TTC549 (cell line): ENCODE results near the gene ZNF628.

Experiments used
- FAIRE-seq: peaks from 2 replicates; lab custom pipeline; 2012; peaks lifted over from hg19 to GRCh38; lab: Jason Lieb, UNC

The ZNF628 gene

DNA sequence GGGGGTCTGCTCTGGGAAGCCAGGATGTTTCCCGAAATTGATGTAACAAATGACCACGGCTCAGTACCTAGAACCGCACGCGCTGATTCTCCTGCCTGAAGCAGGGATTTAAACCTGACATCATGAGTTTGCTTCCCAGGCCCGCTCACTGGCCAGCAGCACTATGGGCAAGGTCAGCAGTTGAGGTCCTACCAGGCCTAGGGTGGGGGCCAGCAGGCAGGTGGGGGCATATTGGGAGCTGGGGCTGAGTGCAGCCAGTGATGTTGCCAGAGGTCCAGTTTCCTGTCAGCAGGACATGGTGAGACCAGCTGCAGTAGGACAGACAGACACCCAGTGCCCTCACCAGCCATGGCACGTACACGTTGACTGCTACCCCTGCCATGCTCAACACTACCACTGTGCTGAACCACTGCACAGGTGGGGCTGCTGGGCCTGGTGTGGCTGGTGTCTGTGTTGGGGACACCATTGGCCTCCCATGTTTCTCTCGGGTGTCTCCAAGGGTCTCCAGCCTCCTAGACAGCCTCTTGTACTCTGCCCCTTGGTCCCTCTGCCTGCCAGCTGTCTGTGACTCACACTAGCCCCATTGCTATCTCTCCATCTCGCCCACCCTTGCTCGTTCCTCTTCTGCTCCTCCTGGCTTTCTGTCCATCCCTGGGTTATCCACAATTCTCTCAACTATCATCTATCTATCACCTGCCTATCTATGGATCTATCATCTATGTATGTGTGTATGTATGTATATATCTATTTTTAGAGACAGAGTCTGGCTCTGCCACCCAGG is 10.8 kb upstream of the ZNF628 start:
- FAIRE-seq: no peak

DNA sequence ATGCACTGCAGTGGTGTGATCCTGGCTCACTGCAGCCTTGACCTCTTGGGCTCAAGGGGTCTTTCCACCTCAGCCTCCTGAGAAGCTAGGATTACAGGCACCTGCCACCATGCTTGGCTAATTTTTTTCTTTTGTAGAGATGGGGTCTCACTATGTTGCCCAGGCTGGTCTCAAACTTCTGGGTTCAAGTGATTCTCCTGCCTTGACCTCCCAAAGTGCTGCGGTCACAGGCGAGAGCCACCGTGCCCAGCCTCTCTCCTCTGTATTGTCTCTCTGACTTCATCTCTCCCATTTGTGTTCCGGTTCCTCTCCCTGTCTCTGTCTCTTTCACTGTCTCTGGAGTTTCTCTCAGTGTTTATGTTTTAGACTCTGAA is 10.2 kb upstream of the ZNF628 start:
- FAIRE-seq: no peak

DNA sequence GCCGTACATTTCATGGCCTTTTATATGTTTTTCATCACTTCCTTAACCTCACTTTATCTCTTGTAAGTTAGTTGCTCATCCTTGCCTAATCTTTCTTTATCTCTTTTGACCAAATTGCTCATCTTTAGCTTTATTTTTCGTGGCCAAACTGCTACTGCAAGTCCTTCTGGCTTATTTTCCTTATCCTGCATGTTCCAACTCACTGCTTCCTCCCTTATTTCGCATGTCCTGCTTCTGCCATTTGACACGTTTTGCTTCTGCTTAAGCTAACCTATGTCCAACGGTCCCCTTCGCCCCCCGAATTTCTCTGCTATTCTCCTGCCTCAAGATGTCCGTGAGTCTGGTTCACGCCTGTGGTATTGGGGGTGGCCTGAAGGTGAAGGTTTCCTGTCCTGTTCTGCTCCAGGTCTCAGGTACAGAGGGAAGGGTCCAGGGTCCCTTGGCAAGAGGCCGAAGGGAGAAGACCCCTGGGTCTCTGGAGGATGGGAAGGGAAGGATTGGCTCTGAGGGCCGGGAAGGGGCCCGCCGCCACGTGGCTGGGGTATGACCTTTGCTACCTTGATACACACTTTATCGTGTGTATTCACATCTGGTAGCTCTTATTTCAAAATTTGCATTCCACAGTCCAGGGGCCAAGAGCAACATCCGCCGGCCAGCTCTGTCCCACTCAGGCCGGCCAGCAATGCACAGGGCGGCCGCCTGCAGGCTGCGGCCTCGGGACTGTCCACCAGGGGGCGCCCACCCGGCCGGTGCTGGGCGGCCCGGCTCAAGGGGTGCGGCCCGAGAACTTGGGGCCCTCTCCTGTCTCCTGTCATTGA is 9.0 kb upstream of the ZNF628 start:
- FAIRE-seq: no peak

DNA sequence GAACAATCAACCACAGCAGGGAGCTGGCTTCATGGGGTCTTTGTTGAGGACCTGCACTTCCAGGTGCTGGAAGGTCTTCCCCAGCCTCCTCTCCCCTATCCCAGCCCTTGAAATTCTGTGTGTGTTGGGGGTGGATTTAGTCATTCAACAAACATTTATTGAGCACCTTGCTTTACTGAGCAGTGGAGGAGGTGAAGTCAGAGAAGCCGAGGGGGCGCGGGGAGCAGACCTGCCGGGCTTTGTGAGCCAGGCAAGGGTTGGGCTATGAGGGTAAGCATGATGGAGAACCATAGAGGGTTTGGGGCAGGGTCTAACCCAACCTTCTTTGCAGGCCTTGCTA is 8.4 kb upstream of the ZNF628 start:
- no peak for FAIRE-seq

DNA sequence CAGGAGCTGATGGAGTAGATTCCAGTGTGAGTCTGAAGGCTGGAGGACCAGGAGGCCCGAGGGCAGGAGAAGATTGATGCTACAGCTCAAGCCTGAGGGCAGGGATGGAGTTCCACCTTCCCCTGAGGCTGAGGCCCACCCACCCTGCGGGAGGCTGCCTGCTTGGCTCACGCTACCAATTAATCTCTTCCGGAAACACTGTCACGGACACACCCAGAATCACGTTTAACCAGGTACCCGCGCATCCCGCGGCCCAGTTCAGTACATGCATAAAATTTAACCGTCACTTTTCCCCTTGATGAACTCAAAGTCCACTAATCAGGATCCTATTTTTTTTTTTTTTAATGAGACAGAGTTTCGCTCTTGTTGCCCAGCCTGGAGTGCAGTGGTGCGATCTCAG is 5.2 kb upstream of the ZNF628 start:
- FAIRE-seq: no peak

DNA sequence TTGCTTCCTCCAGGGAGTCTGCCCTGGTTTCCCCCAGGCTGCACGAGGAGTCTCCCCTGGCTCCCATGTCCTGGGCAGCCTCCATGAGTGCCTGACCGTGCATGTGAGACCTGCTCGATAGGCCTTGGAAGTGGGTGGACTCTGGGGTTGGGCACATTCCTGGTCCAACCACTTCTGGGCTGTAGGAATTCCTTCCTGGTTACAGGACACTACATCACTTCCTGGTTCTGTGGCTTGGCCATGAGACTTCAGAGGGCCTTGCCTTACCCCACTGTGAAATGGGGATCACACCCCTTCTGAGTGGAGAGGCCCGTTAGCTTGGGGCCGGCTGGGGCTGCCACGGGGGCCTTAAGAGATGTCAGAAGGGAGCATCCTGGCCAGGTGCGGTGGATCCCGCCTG is 4.0 kb upstream of the ZNF628 start:
- FAIRE-seq: no peak

DNA sequence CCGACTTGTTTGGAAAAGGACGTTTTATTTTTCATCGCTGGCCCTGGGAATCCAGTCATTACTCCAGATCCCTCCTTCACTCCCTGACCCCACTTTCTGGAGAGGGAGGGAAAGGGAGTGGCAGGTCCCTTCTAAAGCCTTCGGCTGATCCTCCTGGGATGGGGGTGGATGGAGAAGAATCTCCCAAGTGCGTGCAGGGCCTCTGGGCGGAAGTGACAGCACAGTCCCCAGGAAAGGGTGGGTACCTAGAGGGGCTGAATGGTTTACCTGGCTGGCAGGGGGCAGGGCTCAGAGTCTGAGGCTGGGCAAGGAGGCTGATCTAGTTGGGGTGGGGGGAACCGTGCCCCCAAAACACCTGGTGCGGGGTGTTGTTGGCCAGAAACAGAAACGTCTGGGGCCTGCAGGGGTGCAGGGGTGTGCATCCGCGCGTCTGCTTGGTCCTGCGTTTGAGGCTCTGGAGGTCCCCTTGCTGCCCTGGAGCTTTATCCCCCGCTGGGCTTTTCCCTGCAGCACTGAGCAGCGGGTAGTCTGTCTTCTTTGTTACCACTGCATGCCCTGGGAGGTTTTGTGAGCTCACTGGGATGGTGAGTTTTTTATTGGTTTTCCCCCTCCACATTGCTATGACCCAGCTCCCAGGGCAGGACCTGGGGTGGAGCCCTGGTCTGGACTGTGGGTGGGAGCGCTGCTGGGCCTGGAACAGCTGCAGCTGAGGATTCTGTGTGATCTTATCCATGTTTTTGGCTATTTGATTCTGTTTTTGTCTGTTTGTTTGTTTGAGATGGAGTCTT is 3.0 kb upstream of the ZNF628 start:
- FAIRE-seq: no peak

DNA sequence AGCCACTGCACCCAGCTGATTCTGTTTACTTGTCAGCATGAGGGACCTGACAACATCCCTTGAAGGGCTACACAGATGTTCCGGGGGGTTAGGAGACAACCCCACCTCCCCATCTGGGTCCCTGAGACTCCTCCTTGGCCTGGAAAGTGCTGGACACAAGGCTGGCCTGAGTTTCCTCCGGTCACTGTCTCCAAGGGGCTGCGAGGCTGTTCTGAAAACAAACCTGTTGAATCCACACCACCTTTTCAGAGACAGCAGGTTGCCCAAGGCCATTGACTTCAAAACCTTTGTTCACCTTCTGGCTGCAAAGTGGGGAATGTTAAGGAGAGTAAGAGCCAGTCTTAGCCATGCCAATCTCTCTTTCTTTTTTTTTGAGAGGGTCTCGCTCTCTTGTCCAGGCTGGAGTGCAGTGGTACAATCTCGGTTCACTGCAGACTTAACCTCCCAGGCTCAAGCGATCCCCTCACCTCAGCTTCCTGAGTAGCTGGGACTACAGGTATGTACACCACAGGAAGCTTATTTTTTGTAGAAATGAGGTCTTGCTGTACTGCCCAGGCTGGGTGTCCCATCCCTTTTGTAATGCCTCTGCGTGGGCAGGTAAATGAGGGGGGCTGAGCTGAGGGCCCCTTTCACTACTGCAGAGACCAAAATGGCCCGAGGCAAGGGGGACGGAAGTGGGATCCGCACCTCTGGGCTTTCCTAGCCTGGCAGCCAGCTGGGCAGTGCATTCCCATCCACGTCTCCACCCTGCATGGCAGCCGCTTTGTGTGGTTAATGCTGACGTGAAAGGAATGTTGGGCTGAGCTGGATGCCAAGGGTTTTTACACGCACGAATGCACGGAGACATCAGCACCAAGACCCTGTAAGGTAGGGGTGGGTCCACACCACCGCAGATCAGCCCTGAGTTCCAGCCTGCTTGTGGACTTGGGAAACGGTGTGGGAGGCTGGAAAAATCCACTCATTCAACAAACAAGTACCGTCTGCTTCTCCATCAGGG is 1.9 kb upstream of the ZNF628 start:
- no peak for FAIRE-seq

DNA sequence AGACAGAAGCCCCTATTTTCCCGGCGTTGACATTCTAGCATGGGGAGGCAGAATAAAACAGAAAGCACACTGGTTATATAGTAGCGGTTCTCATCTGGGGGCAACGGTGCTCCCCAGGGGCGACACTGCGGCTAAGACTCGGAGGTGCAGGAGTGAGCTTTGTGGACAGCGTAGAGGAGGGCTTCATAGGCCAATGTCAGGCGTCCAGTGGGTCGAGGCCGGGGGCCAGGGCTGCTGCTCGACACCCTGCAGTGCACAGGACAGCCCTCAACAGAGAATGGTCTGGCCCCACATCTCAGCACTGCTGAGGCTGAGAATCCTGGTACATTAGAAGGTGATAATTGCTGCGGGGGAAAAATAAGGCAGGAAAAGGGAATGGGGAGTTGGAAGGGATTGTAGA is 1.5 kb downstream of the ZNF628 start:
- no peak for FAIRE-seq

DNA sequence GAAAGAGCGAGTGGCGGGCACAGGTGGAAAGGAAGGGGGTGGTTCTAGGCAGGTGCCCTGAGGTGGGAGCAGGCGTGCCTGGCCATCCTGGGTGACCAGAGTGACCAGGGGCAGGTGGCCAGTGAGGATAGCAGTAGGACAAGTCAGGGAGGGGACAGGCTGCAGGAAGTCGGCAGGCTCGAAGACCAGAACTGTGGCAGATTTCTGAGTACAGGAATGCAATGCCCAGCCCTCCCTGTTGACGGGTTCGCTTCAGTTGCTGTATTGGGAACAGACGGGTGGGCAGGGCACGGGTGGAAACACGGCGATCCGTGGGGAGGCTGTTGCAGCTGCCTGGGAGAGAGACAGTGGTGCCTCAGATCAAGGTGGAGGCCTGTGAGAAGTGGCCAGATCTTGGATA is 1.9 kb downstream of the ZNF628 start:
- no peak for FAIRE-seq

DNA sequence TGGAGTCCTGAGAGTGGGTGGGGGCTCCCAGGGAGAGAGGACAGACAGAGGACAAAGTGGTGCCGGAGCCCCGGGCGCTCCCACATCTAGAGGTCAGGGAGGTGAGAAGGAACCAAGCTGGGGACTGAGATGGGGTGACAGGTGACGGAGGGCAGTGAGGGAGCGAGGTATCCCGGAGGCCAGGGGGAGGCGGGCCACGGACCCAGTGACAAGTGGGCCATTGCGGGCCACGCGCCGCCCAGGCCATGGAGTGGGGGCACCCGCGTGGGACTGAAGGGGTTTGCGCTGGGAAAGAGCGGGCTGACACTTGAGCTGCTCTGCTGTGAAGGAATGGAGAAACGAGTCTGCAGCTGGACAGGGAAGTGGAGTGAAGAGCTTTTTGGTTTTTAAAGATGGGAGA is 2.6 kb downstream of the ZNF628 start:
- no peak for FAIRE-seq

DNA sequence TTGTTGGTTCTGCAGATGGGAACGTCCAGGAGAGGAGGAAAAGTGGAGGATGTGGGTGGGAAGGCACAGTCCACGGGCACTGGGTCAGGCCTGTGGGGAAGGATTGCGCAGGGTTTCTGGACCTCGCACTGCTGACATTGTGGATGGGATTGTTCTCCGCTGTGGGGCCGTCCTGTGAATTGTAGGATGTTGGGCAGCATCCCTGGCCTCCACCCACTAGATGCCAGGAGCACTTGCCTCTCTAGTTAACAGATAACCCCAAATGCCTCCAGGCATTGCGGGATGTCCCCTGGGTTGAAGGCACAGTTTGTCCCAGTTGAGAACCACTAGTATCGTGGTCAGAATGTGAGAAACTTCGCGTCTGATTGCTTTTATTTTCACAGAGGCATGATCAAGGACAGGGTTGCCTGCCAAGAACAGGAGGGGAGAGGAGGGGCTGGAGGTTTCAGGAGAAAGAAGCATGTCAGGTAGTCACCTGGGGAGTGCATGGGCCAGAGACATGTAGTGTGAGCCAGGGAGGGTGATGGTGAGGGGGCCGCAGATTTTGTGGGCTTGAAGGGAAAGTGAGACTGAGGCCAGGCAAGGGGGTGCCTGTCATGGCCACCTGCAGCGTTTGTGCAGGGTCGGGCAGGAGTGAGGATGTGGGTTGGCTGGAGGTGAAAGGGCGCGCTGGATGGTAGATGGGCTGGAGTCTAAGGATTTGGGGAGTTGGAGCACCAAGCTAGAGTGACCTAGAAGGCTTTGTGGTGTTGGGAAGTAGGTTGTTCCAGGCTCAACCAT is 3.2 kb downstream of the ZNF628 start:
- no peak for FAIRE-seq

DNA sequence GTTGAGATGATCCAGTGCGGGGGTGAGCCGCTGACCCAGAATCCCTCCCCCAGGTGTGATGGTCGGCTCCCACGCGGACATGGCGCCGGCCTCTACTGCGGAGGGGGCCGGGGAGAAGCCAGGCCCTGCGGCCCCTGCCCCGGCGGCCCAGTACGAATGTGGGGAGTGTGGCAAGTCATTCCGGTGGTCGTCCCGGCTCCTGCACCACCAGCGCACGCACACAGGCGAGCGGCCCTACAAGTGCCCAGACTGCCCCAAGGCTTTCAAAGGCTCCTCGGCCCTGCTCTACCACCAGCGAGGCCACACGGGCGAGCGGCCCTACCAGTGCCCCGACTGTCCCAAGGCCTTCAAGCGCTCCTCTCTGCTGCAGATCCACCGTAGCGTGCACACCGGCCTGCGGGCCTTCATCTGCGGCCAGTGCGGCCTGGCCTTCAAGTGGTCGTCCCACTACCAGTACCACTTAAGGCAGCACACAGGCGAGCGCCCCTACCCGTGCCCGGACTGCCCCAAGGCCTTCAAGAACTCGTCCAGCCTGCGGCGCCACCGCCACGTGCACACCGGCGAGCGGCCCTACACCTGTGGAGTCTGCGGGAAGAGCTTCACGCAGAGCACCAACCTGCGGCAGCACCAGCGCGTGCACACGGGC is 4.9 kb downstream of the ZNF628 start:
- no peak for FAIRE-seq

DNA sequence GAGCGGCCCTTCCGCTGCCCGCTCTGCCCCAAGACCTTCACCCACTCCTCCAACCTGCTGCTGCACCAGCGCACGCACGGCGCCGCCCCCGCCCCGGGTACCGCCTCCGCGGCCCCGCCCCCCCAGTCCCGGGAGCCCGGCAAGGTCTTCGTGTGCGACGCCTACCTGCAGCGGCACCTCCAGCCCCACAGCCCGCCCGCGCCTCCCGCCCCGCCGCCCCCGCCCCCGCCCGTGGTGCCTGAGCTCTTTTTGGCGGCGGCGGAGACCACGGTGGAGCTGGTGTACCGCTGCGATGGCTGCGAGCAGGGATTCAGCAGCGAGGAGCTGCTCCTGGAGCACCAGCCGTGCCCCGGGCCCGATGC is 5.4 kb downstream of the ZNF628 start:
- FAIRE-seq: no peak

DNA sequence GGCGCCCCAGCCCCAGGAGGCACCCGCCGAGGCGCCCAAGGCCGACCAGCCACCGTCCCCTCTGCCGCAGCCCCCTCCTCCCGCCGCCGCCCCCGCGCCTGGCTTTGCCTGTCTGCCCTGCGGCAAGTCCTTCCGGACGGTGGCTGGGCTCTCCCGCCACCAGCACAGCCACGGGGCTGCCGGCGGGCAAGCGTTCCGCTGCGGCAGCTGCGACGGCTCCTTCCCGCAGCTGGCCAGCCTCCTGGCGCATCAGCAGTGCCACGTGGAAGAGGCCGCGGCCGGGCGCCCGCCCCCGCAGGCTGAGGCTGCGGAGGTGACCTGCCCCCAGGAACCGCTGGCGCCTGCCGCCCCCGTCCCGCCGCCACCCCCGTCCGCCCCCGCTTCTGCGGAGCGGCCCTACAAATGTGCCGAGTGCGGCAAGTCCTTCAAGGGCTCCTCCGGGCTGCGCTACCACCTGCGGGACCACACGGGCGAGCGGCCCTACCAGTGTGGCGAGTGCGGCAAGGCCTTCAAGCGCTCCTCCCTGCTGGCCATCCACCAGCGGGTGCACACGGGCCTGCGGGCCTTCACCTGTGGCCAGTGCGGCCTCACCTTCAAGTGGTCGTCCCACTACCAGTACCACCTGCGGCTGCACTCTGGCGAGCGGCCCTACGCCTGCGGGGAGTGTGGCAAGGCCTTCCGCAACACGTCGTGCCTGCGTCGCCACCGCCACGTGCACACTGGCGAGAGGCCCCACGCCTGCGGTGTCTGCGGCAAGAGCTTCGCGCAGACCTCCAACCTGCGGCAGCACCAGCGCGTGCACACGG is 5.9 kb downstream of the ZNF628 start:
- no peak for FAIRE-seq

DNA sequence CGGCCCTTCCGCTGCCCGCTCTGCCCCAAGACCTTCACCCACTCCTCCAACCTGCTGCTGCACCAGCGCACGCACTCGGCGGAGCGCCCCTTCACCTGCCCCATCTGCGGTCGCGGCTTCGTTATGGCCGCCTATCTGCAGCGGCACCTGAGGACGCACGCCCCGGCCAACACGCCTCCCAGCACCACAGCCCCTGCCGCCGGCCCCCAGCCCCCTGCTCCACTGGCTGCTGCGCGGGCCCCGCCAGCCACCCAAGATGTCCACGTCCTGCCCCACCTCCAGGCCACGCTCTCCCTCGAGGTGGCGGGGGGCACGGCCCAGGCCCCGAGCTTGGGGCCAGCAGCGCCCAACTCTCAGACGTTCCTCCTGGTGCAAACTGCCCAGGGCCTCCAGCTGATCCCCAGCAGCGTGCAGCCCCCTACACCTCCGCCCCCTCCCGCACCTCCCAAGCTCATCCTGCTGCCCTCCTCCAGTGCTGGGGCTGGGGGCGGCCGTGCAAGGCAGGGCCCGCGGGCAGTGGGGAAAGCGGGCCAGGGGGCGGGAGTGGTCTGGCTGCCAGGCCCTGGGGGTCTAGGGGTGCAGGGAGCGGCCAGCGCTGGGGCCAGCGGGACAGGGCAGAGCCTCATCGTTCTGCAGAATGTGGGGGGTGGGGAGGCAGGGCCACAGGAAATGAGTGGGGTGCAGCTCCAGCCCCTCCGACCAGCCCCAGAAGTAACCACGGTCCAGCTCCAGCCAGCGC is 6.7 kb downstream of the ZNF628 start:
- no peak for FAIRE-seq

DNA sequence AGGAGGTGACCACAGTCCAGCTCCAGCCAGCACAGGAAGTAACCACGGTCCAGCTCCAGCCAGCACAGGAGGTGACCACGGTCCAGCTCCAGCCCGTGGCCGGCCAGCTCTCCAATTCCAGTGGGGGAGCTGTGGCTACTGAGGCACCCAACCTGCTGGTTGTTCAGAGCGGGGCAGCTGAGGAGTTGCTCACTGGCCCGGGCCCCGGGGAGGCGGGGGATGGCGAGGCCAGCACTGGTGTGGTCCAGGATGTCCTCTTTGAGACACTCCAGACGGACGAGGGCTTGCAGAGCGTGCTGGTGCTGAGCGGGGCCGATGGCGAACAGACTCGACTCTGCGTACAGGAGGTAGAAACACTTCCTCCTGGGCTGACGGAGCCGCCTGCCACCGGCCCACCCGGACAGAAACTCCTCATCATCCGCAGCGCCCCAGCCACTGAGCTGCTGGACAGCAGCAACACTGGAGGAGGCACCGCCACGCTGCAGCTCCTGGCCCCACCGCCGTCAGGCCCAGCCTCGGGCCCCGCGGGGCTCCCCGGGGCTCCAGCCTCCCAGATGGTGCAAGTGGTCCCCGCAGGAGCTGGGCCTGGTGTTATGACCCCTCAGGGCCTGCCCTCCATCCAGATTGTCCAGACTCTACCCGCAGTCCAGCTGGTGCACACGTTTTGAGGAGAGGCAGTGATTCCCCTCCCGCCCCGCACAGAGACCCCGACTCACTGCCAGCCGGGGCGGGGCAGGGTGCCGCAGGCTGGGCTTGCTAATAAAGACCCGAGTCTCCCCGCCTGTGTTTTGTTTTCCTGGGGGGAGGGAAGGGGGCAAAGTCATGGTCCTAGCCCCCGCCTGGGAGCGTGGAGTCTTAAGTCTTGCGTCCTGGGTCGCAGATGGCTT is 7.5 kb downstream of the ZNF628 start:
- FAIRE-seq: no peak
